ENCODE results near the gene PCDHGB1.

Gene PCDHGB1

DNA sequence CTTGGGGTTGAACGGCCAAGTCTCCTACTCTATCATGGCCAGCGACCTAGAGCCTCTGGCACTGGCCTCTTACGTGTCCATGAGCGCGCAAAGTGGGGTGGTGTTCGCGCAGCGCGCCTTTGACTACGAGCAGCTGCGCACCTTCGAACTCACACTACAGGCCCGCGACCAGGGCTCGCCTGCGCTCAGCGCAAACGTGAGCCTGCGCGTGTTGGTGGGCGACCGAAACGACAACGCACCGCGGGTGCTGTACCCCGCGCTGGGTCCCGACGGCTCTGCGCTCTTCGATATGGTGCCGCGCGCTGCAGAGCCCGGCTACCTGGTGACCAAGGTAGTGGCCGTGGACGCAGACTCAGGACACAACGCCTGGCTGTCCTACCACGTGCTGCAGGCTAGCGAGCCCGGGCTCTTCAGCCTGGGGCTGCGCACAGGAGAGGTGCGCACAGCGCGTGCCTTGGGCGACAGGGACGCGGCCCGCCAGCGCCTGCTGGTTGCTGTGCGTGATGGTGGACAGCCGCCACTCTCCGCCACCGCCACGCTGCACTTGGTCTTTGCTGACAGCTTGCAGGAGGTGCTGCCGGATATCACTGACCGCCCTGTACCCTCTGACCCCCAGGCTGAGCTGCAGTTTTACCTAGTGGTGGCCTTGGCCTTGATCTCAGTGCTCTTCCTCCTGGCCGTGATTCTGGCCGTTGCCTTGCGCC is 49.8 kb downstream of the PCDHGB1 start:
- Histone ChIP-seq H3K27me3 (no peaks in the 10 kb centered on the region), H3K36me3 (peaks cover 6 to 54% (median 37%) of the 10 kb centered on the region in 3 donors), H3K4me3 (no peak overlapping the region), H3K9me3 (peaks cover 40 to 98% (median 89%) of the 10 kb centered on the region in 3 donors), H3K4me1 (no peaks in the 10 kb centered on the region), H3K27ac (no peak overlapping the region)
- peak in 1 of 2 donors; percentile 43 for DNase-seq
- intact Hi-C loops (cut with DNase I; ENCODE audit: low total_unique reads), result no loop called here
- TF ChIP-seq, protein P1, sequence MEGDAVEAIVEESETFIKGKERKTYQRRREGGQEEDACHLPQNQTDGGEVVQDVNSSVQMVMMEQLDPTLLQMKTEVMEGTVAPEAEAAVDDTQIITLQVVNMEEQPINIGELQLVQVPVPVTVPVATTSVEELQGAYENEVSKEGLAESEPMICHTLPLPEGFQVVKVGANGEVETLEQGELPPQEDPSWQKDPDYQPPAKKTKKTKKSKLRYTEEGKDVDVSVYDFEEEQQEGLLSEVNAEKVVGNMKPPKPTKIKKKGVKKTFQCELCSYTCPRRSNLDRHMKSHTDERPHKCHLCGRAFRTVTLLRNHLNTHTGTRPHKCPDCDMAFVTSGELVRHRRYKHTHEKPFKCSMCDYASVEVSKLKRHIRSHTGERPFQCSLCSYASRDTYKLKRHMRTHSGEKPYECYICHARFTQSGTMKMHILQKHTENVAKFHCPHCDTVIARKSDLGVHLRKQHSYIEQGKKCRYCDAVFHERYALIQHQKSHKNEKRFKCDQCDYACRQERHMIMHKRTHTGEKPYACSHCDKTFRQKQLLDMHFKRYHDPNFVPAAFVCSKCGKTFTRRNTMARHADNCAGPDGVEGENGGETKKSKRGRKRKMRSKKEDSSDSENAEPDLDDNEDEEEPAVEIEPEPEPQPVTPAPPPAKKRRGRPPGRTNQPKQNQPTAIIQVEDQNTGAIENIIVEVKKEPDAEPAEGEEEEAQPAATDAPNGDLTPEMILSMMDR (IDR thresholded peaks at IDR 0.05), result no peak

Data from tibial artery (tissue), 4 donors.